ENCODE measurements around the gene TANK.

TANK gene

GRCh38 chr2:161116509-161116908 is 43.7 kb upstream of the TANK start:
- no peak overlapping the region for H3K4me3 ChIP-seq (ENCODE audit: control insufficient read depth, low read depth, low read length)
- DNase-seq (ENCODE audit: low read depth): no peak
- TF ChIP-seq CTCF (conservative IDR thresholded peaks at IDR 0.05; ENCODE audit: control insufficient read depth, insufficient read depth, low read depth, low read length): no peak

- H3K4me3 ChIP-seq (ENCODE audit: control insufficient read depth, low read depth, low read length): no peak overlapping the region
- TF ChIP-seq CTCF (conservative IDR thresholded peaks at IDR 0.05; ENCODE audit: control insufficient read depth, insufficient read depth, low read depth, low read length): no peak
These were observed 42.7 kb upstream of the TANK start for GRCh38 chr2:161117506-161117905.

GRCh38 chr2:161118722-161119121 is 41.5 kb upstream of the TANK start:
- no peak overlapping the region for H3K4me3 ChIP-seq (ENCODE audit: control insufficient read depth, low read depth, low read length)
- TF ChIP-seq CTCF (conservative IDR thresholded peaks at IDR 0.05; ENCODE audit: control insufficient read depth, insufficient read depth, low read depth, low read length): no peak
- DNase-seq (ENCODE audit: low read depth): no peak

More at GRCh38 chr2:161117506-161117905, 42.7 kb upstream of the TANK start:
- DNase-seq (ENCODE audit: low read depth): no peak

- no peak overlapping the region for H3K4me3 ChIP-seq (ENCODE audit: control insufficient read depth, low read depth, low read length)
- no peak for TF ChIP-seq CTCF (conservative IDR thresholded peaks at IDR 0.05; ENCODE audit: control insufficient read depth, insufficient read depth, low read depth, low read length)
- no peak for DNase-seq (ENCODE audit: low read depth)
These were observed 40.7 kb upstream of the TANK start for GRCh38 chr2:161119483-161119882.

GRCh38 chr2:161120775-161121174 is 39.5 kb upstream of the TANK start:
- no peak for TF ChIP-seq CTCF (conservative IDR thresholded peaks at IDR 0.05; ENCODE audit: control insufficient read depth, insufficient read depth, low read depth, low read length)
- no peak for DNase-seq (ENCODE audit: low read depth)
- no peak overlapping the region for H3K4me3 ChIP-seq (ENCODE audit: control insufficient read depth, low read depth, low read length)

GRCh38 chr2:161121622-161122021 is 38.6 kb upstream of the TANK start:
- no peak for DNase-seq (ENCODE audit: low read depth)
- TF ChIP-seq CTCF (conservative IDR thresholded peaks at IDR 0.05; ENCODE audit: control insufficient read depth, insufficient read depth, low read depth, low read length): no peak
- H3K4me3 ChIP-seq (ENCODE audit: control insufficient read depth, low read depth, low read length): no peak overlapping the region
